ENCODE results near the gene FAM114A2. TPM values are rescaled to one million over a fixed set of nuclear protein-coding genes. Genes with fewer than 3 reads are reported as not detected.

FAM114A2 gene
- total RNA-seq, 1 donor from 2014 or later, result 32.3 TPM

GRCh38 chr5:154059039-154059430, 20.3 kb upstream of the FAM114A2 start:
- no peak for DNase-seq
- intact Hi-C loops (cut with micrococcal nuclease), result no loop called here
- H3K27me3 ChIP-seq (ENCODE audit: low read depth), result no peaks in the 10 kb centered on the region
- TF ChIP-seq CTCF (IDR thresholded peaks at IDR 0.05; ENCODE audit: borderline replicate concordance), result no peak
- H3K4me1 ChIP-seq, result peaks cover 30% of the 10 kb centered on the region
- H3K4me3 ChIP-seq, result no peak overlapping the region
- H3K9me3 ChIP-seq (replicated peaks), result no peaks in the 10 kb centered on the region
- H3K27ac ChIP-seq (replicated peaks), result no peak overlapping the region
- peaks cover 13% of the 10 kb centered on the region for H3K36me3 ChIP-seq

GRCh38 chr5:154058055-154059038, 19.6 kb upstream of the FAM114A2 start:
- no peaks in the 10 kb centered on the region for H3K27me3 ChIP-seq (ENCODE audit: low read depth)
- TF ChIP-seq CTCF (IDR thresholded peaks at IDR 0.05; ENCODE audit: borderline replicate concordance), result no peak
- DNase-seq, result no peak
- no peaks in the 10 kb centered on the region for H3K9me3 ChIP-seq (replicated peaks)
- H3K4me3 ChIP-seq, result no peak overlapping the region
- H3K36me3 ChIP-seq, result peaks cover 20% of the 10 kb centered on the region
- peaks cover 30% of the 10 kb centered on the region for H3K4me1 ChIP-seq
- intact Hi-C loops (cut with micrococcal nuclease), result no loop called here
- H3K27ac ChIP-seq (replicated peaks), result no peak overlapping the region

- intact Hi-C loops (cut with micrococcal nuclease), result no loop called here
- H3K4me1 ChIP-seq, result peaks cover 30% of the 10 kb centered on the region
- DNase-seq, result no peak
- H3K4me3 ChIP-seq, result no peak overlapping the region
- H3K27me3 ChIP-seq (ENCODE audit: low read depth), result no peaks in the 10 kb centered on the region
- TF ChIP-seq CTCF (IDR thresholded peaks at IDR 0.05; ENCODE audit: borderline replicate concordance), result no peak
- H3K9me3 ChIP-seq (replicated peaks), result no peaks in the 10 kb centered on the region
- no peak overlapping the region for H3K27ac ChIP-seq (replicated peaks)
- H3K36me3 ChIP-seq, result peaks cover 48% of the 10 kb centered on the region
Measured at GRCh38 chr5:154055201-154055600, 16.5 kb upstream of the FAM114A2 start.

- Histone ChIP-seq H3K4me1 (peaks cover 28% of the 10 kb centered on the region), H3K4me3 (no peak overlapping the region), H3K27ac (replicated peaks) (no peak overlapping the region), H3K36me3 (peaks cover 52% of the 10 kb centered on the region), H3K27me3 (ENCODE audit: low read depth) (no peaks in the 10 kb centered on the region), H3K9me3 (replicated peaks) (no peaks in the 10 kb centered on the region)
- no peak for TF ChIP-seq CTCF (IDR thresholded peaks at IDR 0.05; ENCODE audit: borderline replicate concordance)
- intact Hi-C loops (cut with micrococcal nuclease), result no loop called here
- no peak for DNase-seq
Measured at GRCh38 chr5:154053468-154053867, 14.8 kb upstream of the FAM114A2 start.

DNA sequence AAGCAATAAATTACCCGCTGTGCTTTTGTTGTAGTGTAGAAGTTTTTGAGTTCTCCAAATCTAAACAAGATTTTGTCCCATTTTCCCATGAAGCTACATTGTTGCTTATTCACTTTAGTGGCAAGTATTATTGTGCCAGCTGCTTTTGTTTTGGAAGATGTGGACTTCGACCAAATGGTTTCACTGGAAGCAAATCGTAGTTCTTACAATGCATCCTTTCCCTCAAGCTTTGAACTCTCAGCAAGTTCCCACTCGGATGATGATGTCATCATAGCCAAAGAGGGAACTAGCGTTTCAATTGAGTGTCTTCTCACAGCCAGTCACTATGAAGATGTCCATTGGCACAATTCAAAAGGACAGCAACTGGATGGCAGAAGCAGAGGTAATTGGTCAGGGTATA, 10.9 kb upstream of the FAM114A2 start:
- intact Hi-C loops (cut with micrococcal nuclease), result no loop called here

More for the DNA sequence above, 10.9 kb upstream of the FAM114A2 start:
- peaks cover 40% of the 10 kb centered on the region for H3K4me1 ChIP-seq
- TF ChIP-seq CTCF (IDR thresholded peaks at IDR 0.05; ENCODE audit: borderline replicate concordance), result no peak
- H3K36me3 ChIP-seq, result peaks cover 45% of the 10 kb centered on the region
- H3K27me3 ChIP-seq (ENCODE audit: low read depth), result no peaks in the 10 kb centered on the region
- H3K27ac ChIP-seq (replicated peaks), result no peak overlapping the region
- no peaks in the 10 kb centered on the region for H3K9me3 ChIP-seq (replicated peaks)
- no peak for DNase-seq
- H3K4me3 ChIP-seq, result no peak overlapping the region

All from left ventricle myocardium inferior (tissue), 1 donor.